K562 (cell line): ENCODE measurements around the gene TXNDC9. TPM values are rescaled to one million over a fixed set of nuclear protein-coding genes. Genes with fewer than 3 reads are reported as not detected.

ENCODE experiments used
- ATAC-seq: fragments of 200-7000 bp; cut with Tn5 transposase; 3 replicates; pipeline ENCODE4 v1.9.1; 2020; ENCODE audit warnings: moderate library complexity
- BruUV-seq: library from RNA; stranded (reverse); fragments of 400-500 nt; replicated peaks from 2 replicates; lab custom pipeline; 2021; lab: Mats Ljungman, UMichigan
- CTCF ChIA-PET: fragments of 300-600 bp; formaldehyde crosslinking; extraction: SDS; loops from one replicate; lab custom pipeline; 2021; ENCODE audit warnings: low intra/inter-chr PET ratio; lab: Yijun Ruan, JAX
- POLR2A ChIA-PET: fragments of 300-600, 350-650 bp; sonication (Branson Sonifier 250); formaldehyde crosslinking; extraction: SDS; loops from one replicate; lab custom pipeline; 2021; ENCODE audit warnings: antibody characterized with exemption, inconsistent platforms; lab: Yijun Ruan, JAX
- DNase-seq, 4 experiments: peaks; one replicate each; pipeline versions ENCODE4 v3.0.0 to v3.0.0-alpha.2; 2011 to 2018; ENCODE audit warnings: low spot score in 3 of 4, mixed read lengths in 3 of 4; ENCODE audit errors: extremely low read depth in 1 of 4
- FAIRE-seq: peaks from 2 replicates; lab custom pipeline; 2011; peaks lifted over from hg19 to GRCh38; lab: Jason Lieb, UNC
- H2AFZ ChIP-seq: 2 replicates; pipeline ENCODE4 v1.6.0; 2011; ENCODE audit warnings: low read depth, low read length, control low read depth, inconsistent platforms
- H3K27ac ChIP-seq: fragments of 200-600 bp; 3 replicates; pipeline ENCODE4 v1.8.0; 2011; ENCODE audit warnings: low read depth, mild to moderate bottlenecking, control low read depth, inconsistent platforms, low read length, moderate library complexity, mixed read lengths; ENCODE audit errors: extremely low read depth
- H3K27me3 ChIP-seq, 2 experiments: fragments of 300-600 bp in 1 of 2; 2 replicates in 1 of 2; 3 replicates in 1 of 2; pipeline versions ENCODE4 v1.6.0 to v1.8.0; 2011; ENCODE audit warnings: inconsistent platforms in 2 of 2, low read length in 2 of 2, mild to moderate bottlenecking in 1 of 2, mixed read lengths in 1 of 2, moderate library complexity in 1 of 2; ENCODE audit not compliant: control insufficient read depth in 2 of 2, insufficient read depth in 2 of 2
- H3K36me3 ChIP-seq: fragments of 300-600 bp; 3 replicates; pipeline ENCODE4 v1.8.0; 2011; ENCODE audit warnings: mild to moderate bottlenecking, low read length, inconsistent platforms; ENCODE audit not compliant: control insufficient read depth, insufficient read depth
- H3K4me1 ChIP-seq, 2 experiments: fragments of 200-600 bp in 1 of 2; replicated peaks in 1 of 2; 2 replicates in 1 of 2; 3 replicates in 1 of 2; pipeline versions ENCODE4 v1.5.1 to v1.8.0; 2011; ENCODE audit warnings: inconsistent platforms in 2 of 2, low read length in 2 of 2, mild to moderate bottlenecking in 1 of 2, mixed read lengths in 1 of 2, moderate library complexity in 1 of 2; ENCODE audit not compliant: control insufficient read depth in 2 of 2, insufficient read depth in 2 of 2
- H3K4me2 ChIP-seq: 2 replicates; pipeline ENCODE4 v1.6.1; 2011; ENCODE audit warnings: low read length, control low read depth, inconsistent platforms, mixed read lengths; ENCODE audit not compliant: insufficient read depth
- H3K4me3 ChIP-seq: fragments of 200-600 bp; sonication (generic), shearing (Covaris generic); 2 replicates; pipeline ENCODE4 v1.5.1; 2016; ENCODE audit warnings: control low read depth, inconsistent platforms
- H3K79me2 ChIP-seq: fragments of 200-600 bp; 3 replicates; pipeline ENCODE4 v1.8.0; 2011; ENCODE audit warnings: low read length, inconsistent platforms; ENCODE audit not compliant: control insufficient read depth, insufficient read depth
- H3K9ac ChIP-seq, 2 experiments: 2 replicates each; pipeline versions ENCODE4 v1.6.0 to v1.6.1; 2011; ENCODE audit warnings: low read depth in 2 of 2, low read length in 2 of 2, control low read depth in 1 of 2, inconsistent platforms in 1 of 2, mild to moderate bottlenecking in 1 of 2, mixed read lengths in 1 of 2; ENCODE audit not compliant: insufficient read depth in 1 of 2
- H3K9me1 ChIP-seq: one replicate; pipeline ENCODE4 v1.6.0; 2011; ENCODE audit warnings: inconsistent platforms, mild to moderate bottlenecking, low read length, moderate library complexity; ENCODE audit not compliant: control insufficient read depth, insufficient read depth
- H3K9me3 ChIP-seq: replicated peaks from 2 replicates; pipeline ENCODE4 v1.5.1; 2011; ENCODE audit warnings: low read depth, low read length, inconsistent platforms; ENCODE audit not compliant: control insufficient read depth, insufficient read depth
- H4K20me1 ChIP-seq: replicated peaks from 2 replicates; pipeline ENCODE4 v1.6.1; 2011; ENCODE audit warnings: low read length, inconsistent platforms, mixed read lengths; ENCODE audit not compliant: control insufficient read depth, insufficient read depth
- CREB1 ChIP-seq, 2 experiments: sonication (generic) in 1 of 2; formaldehyde crosslinking in 1 of 2; IDR thresholded peaks; 2 replicates each; pipeline versions ENCODE4 v1.6.1 to v1.8.0; 2012 to 2022; ENCODE audit warnings: inconsistent platforms in 1 of 2, mild to moderate bottlenecking in 1 of 2, missing genetic modification reagents in 1 of 2, moderate library complexity in 1 of 2
- ELF2 ChIP-seq: fragments of 250-450 bp; sonication (Bioruptor Pico); IDR thresholded peaks from 2 replicates; pipeline ENCODE4 v1.5.0; 2021; ENCODE audit warnings: mild to moderate bottlenecking
- FOXA3 ChIP-seq, 2 experiments: fragments of 450-650 bp in 1 of 2; sonication (generic) in 1 of 2; formaldehyde crosslinking; IDR thresholded peaks in 1 of 2; conservative IDR thresholded peaks in 1 of 2; 2 replicates each; pipeline versions ENCODE4 v1.4.0 to v1.8.0; 2020 to 2022; ENCODE audit warnings: mild to moderate bottlenecking in 2 of 2, missing genetic modification reagents in 1 of 2
- FOXK1 ChIP-seq: sonication (generic); formaldehyde crosslinking; IDR thresholded peaks from 2 replicates; pipeline ENCODE4 v1.8.0; 2022; ENCODE audit warnings: missing genetic modification reagents, mild to moderate bottlenecking, borderline replicate concordance
- JUN ChIP-seq, 2 experiments: sonication (generic) in 1 of 2; formaldehyde crosslinking in 1 of 2; IDR thresholded peaks; 2 replicates each; pipeline versions ENCODE4 v1.6.1 to v1.8.0; 2012 to 2022; ENCODE audit warnings: borderline replicate concordance in 2 of 2, mild to moderate bottlenecking in 2 of 2, improper control_type of control experiment in 1 of 2, low read depth in 1 of 2, low read length in 1 of 2, missing genetic modification reagents in 1 of 2
- KDM5B ChIP-seq: fragments of 200-600 bp; sonication (generic); IDR thresholded peaks from 2 replicates; pipeline ENCODE4 v1.6.1; 2012; ENCODE audit warnings: low read depth, mild to moderate bottlenecking, moderate library complexity, low read length, control low read depth, inconsistent platforms; ENCODE audit not compliant: insufficient replicate concordance
- KHSRP ChIP-seq: fragments of 450-650 bp; IDR thresholded peaks from 2 replicates; pipeline ENCODE4 v1.6.1; 2017
- MTA2 ChIP-seq: fragments of 450-650 bp; IDR thresholded peaks from 2 replicates; pipeline ENCODE4 v1.6.1; 2016; ENCODE audit warnings: low read depth
- NBN ChIP-seq: fragments of 450-650 bp; IDR thresholded peaks from 2 replicates; pipeline ENCODE4 v1.6.1; 2016; ENCODE audit warnings: low read depth, mild to moderate bottlenecking
- NONO ChIP-seq, 2 experiments: fragments of 200-400 bp in 1 of 2; fragments of 450-650 bp in 1 of 2; formaldehyde crosslinking in 1 of 2; IDR thresholded peaks; 2 replicates each; pipeline ENCODE4 v1.6.1; 2017; ENCODE audit warnings: low read depth in 2 of 2, mild to moderate bottlenecking in 2 of 2, moderate library complexity in 2 of 2, low read length in 1 of 2
- RNF2 ChIP-seq: sonication (generic); IDR thresholded peaks from 2 replicates; pipeline ENCODE4 v1.6.1; 2016
- YBX1 ChIP-seq: fragments of 450-650 bp; IDR thresholded peaks from 2 replicates; pipeline ENCODE4 v1.7.1; 2016; ENCODE audit warnings: mild to moderate bottlenecking
- ZBTB8A ChIP-seq: fragments of 450-650 bp; IDR thresholded peaks from 2 replicates; pipeline ENCODE4 v1.6.1; 2018; ENCODE audit warnings: mild to moderate bottlenecking, moderate library complexity; ENCODE audit not compliant: partially characterized antibody
- WGBS: fragments of 100-300 bp; shearing (Covaris generic); methylation state at CpG from one replicate; pipeline ENCODE4 v1.1.6; 2016; ENCODE audit warnings: low coverage, mixed read lengths; ENCODE audit not compliant: insufficient coverage; ENCODE audit errors: missing lambda C conversion rate; 5-methylcytosine and 5-hydroxymethylcytosine counted together
- in situ Hi-C: fragments of 300-500 bp; cut with MboI; formaldehyde crosslinking; loops from 4 replicates; pipeline ENCODE4 v1.15.0; 2018; ENCODE audit warnings: inconsistent platforms, mixed read lengths
- intact Hi-C: fragments of 100-400 bp; cut with micrococcal nuclease; formaldehyde crosslinking; loops from 2 replicates; pipeline ENCODE4 v1.14.2; 2022
- polyA plus RNA-seq, 8 experiments: library from polyadenylated mRNA; depleted of rRNA in 4 of 8; stranded (reverse) in 5 of 8; unstranded in 3 of 8; fragments of >200 nt; fragmentation: Nextera tagmentation in 2 of 8; fragmentation: Illumina TruSeq in 1 of 8; extraction: Ambion mirVana in 2 of 8; extraction: Trizol in 1 of 8; gene quantifications; 2 replicates each; pipeline versions ENCODE4 v1.2.1 to v1.2.3, GENCODE V29; 2011 to 2014; ENCODE audit warnings: inconsistent platforms in 1 of 8, missing spikeins in 1 of 8
- total RNA-seq, 7 experiments: library from RNA; depleted of rRNA in 6 of 7; stranded (reverse); fragments of >200 nt in 6 of 7; fragmentation: Illumina TruSeq in 2 of 7; extraction: Trizol in 2 of 7; gene quantifications; 2 replicates each; pipeline versions ENCODE4 v1.2.1 to v1.2.3, GENCODE V29; 2011 to 2021; ENCODE audit warnings: low replicate concordance in 1 of 7
- TF ChIP-seq, protein P1 (sequence below): fragments of 250-450 bp; sonication (Bioruptor Pico); IDR thresholded peaks from 2 replicates; pipeline ENCODE4 v1.5.1; 2021; ENCODE audit warnings: mild to moderate bottlenecking

TXNDC9 gene
- total and polyA plus RNA-seq, 9 of the 15 experiments (the other 6 are each of a cell fraction or from before 2014, with no cell fraction given) = 37.5 to 211 (median 65.5) TPM

DNA sequence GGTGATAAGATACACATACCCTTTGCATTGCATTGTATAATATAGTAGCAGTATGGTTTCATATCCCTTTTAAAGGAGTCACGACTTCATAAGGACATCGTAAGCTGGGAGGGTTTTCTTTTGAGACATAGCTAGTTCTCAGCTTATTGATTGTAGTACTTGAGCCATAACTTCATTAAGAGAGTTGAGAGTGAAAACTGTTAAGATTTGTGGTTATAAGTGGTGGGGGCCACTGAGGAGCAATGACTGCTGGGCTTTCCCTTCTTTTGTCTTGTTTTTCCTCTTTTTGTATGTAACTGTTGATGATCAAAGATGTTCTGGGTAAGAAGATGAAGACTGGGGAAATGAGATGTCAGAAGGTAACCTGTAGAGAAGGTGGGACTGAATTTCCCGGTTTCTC lies 12.0 kb upstream of the TXNDC9 start:
- Histone ChIP-seq H3K36me3 (peaks cover 9% of the 10 kb centered on the region; the same call in 2 of the 3 replicates), H3K4me3 (no peak overlapping the region), H3K4me1 (peaks cover 2 to 3% of the 10 kb centered on the region in 2 experiments; a peak in 1 of 5 replicates), H4K20me1 (peaks cover 16% of the 10 kb centered on the region), H3K4me2 (no peak overlapping the region), H3K9me3 (no peaks in the 10 kb centered on the region), H2AFZ (no peak overlapping the region), H3K27ac (no peak overlapping the region), H3K79me2 (peaks cover 98% of the 10 kb centered on the region), H3K27me3 (no peaks in the 10 kb centered on the region)
- ChIA-PET POLR2A (interaction anchor here (0.6 to 2.1 kb wide), 4 partner anchors 8 to 1061 kb away, joined by 3 to 10 read pairs (median 4); partner anchors contain the start of gene EIF5B), CTCF (no interaction called here)
- DNase-seq = no peak
- intact Hi-C loops = no loop called here
- 54% methylated on average over 3 of the region's 3 CpGs for WGBS
- no peak for FAIRE-seq
- no TSS peak for BruUV-seq
- in situ Hi-C loops = no loop called here
- no peak; the same call in 2 of the 3 replicates for ATAC-seq
- TF ChIP-seq FOXK1 (CRISPR knock-in tag) = no peak
- TF ChIP-seq CREB1 (IDR thresholded peaks at IDR 0.05) = no peak
- TF ChIP-seq CREB1 (CRISPR knock-in tag; IDR thresholded peaks at IDR 0.05) = no peak
- no peak for TF ChIP-seq ELF2 (CRISPR knock-in tag)
- TF ChIP-seq, protein P1, sequence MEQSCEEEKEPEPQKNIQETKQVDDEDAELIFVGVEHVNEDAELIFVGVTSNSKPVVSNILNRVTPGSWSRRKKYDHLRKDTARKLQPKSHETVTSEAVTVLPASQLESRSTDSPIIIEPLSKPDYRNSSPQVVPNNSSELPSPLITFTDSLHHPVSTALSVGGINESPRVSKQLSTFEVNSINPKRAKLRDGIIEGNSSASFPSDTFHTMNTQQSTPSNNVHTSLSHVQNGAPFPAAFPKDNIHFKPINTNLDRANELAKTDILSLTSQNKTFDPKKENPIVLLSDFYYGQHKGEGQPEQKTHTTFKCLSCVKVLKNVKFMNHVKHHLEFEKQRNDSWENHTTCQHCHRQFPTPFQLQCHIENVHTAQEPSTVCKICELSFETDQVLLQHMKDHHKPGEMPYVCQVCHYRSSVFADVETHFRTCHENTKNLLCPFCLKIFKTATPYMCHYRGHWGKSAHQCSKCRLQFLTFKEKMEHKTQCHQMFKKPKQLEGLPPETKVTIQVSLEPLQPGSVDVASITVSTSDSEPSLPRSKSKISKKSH (CRISPR knock-in tag) = no peak
- TF ChIP-seq ZBTB8A = no peak
- no peak for TF ChIP-seq NBN
- no peak for TF ChIP-seq KHSRP
- TF ChIP-seq NONO (IDR thresholded peaks at IDR 0.05; ENCODE audit: low read depth in 2 of 2, low read length in 1 of 2) = no peak
- no peak for TF ChIP-seq KDM5B
- no peak for TF ChIP-seq YBX1
- no peak for TF ChIP-seq MTA2
- no peak for TF ChIP-seq JUN (IDR thresholded peaks at IDR 0.05; ENCODE audit: borderline replicate concordance, low read depth, low read length)
- TF ChIP-seq JUN (CRISPR knock-in tag; IDR thresholded peaks at IDR 0.05; ENCODE audit: borderline replicate concordance) = no peak
- TF ChIP-seq FOXA3 (CRISPR knock-in tag; conservative IDR thresholded peaks at IDR 0.05 in 1 of 2, IDR thresholded peaks at IDR 0.05 in 1 of 2) = no peak
- no peak for TF ChIP-seq RNF2
- TF ChIP-seq, all 486 proteins: peak for 0
- no peak overlapping the region for H3K9ac ChIP-seq
- no peaks in the 10 kb centered on the region for H3K9me1 ChIP-seq
